ENCODE results near the gene LOXHD1.

Gene LOXHD1, protein sequence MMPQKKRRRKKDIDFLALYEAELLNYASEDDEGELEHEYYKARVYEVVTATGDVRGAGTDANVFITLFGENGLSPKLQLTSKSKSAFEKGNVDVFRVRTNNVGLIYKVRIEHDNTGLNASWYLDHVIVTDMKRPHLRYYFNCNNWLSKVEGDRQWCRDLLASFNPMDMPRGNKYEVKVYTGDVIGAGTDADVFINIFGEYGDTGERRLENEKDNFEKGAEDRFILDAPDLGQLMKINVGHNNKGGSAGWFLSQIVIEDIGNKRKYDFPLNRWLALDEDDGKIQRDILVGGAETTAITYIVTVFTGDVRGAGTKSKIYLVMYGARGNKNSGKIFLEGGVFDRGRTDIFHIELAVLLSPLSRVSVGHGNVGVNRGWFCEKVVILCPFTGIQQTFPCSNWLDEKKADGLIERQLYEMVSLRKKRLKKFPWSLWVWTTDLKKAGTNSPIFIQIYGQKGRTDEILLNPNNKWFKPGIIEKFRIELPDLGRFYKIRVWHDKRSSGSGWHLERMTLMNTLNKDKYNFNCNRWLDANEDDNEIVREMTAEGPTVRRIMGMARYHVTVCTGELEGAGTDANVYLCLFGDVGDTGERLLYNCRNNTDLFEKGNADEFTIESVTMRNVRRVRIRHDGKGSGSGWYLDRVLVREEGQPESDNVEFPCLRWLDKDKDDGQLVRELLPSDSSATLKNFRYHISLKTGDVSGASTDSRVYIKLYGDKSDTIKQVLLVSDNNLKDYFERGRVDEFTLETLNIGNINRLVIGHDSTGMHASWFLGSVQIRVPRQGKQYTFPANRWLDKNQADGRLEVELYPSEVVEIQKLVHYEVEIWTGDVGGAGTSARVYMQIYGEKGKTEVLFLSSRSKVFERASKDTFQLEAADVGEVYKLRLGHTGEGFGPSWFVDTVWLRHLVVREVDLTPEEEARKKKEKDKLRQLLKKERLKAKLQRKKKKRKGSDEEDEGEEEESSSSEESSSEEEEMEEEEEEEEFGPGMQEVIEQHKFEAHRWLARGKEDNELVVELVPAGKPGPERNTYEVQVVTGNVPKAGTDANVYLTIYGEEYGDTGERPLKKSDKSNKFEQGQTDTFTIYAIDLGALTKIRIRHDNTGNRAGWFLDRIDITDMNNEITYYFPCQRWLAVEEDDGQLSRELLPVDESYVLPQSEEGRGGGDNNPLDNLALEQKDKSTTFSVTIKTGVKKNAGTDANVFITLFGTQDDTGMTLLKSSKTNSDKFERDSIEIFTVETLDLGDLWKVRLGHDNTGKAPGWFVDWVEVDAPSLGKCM (N-terminal part only)

DNA sequence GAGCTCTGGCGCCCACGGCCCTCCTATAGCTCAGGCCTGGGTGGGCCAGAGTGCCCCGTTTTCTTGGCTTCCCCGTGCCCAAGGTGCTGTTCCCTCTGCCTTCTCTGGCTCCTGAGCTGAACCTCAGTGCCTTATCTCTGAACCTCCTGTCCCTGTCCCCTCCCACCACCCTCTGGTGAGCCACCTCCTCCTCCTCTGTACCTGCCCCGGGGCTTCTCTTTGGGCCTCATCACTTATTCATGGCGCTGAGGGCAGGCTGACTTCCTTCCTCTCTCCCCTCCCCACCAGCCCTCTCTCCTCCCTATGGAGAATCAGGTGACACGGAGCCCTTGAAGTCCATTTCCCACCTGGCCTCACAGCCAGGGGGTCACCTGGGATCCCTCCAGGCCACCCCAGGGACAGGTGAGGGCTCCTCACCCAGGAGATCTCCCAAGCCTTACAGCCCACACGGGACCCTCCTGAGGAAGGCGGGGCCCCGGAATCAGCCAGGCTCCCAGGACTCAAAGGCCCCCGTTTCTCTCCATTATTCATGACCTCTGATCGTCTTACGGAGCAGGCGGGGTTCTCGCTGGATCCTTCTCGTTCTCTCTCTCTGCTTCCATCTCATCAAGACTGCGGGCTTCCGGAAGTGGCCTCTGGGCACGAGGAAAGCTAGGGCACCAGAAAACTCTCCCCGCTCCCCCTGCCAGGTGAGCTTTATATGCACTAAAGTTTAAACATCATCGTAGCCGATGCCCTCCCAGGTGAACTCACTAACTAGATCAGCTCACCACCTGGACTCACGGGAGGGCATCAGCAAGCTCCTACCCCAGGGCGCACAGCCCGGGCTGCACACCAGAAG lies at the start of gene LOXHD1:
LOXHD1 (minus strand) TSS at position 106 of the 841 bp plus-strand sequence. CDS start 187 bp downstream, outside the sequence.
- peak; percentile 63 for DNase-seq (ENCODE audit: low read depth, low spot score)

DNA sequence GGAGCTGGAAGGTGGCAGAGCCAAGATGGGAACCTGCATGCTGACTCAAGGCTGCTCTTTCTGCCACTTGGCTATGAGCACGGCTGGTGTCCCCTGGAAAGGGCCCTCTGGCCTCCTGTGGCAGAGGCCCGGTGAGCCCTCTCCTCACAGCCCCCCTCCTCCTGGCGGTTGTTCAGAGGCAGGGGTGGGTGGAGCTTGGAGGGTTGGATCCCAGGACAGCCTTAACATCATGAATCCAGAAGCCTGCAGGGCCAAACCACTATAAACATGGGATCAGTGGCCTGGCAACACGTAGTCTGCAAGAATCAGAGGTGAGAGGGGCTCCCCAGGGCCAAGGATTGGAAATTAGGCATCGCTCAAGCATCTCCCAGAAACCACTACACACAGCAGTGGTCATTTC lies 48.5 kb upstream of the LOXHD1 start:
- DNase-seq (ENCODE audit: low read depth, low spot score) = peak; percentile 73

DNA sequence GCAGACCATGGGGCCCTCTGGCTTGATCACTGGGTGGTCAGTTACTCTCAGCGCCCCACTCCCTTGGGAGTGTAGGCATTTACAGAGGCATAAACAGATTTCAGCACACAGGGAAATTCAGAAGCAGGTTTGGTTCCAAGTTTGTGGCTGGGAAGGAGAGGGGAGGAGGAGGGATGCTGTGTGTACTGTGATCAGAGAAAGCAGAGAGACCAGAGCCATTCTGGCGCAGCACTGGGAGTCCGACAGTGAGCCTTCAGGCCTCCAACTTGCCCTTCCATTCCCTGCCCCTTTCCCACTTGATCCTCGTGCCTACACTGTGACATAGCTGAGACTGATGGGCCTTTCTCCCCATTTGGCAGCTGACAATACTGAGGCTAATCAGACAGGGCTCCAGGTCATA lies 47.8 kb upstream of the LOXHD1 start:
- no peak for DNase-seq (ENCODE audit: low read depth, low spot score)

DNA sequence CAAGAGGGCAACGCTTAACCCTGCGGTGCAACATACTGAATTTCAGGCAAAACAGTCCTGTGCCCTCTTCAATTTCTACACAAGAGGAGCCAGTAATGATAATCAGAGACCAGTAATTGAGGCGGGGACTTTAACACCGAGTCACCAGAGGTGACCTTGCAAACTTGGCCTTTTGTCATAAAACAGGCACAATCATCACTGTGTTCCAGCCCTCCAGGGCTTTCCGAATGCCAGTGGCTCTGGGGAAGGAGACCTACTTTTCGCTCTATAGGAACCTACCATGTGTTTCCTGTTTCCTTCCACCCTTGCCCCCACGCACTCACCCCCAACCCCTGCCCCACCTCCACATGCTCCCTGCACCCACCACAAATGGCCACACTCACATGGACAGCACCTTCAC lies 47.2 kb upstream of the LOXHD1 start:
- no peak for DNase-seq (ENCODE audit: low read depth, low spot score)

DNA sequence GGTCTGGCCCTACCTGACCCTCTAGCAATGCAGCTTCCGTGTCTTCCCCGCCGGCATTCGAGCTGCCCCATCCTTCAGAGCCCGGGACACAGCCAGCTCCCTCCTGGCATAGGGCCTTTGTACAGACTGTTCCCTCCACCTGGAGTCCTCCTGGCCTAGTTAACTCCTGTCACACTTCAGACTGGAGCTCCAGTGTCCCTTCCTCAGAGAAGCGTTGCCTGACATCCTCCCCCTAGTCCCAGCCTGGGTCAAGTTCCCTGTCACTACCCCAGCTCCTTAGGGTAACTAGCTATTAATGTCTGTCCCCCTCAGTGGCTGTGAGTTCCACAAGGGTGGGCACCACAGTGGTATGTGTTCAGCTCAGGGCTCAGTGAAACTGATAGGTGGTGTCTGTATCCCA lies 45.5 kb upstream of the LOXHD1 start:
- DNase-seq (ENCODE audit: low read depth, low spot score) = no peak

DNA sequence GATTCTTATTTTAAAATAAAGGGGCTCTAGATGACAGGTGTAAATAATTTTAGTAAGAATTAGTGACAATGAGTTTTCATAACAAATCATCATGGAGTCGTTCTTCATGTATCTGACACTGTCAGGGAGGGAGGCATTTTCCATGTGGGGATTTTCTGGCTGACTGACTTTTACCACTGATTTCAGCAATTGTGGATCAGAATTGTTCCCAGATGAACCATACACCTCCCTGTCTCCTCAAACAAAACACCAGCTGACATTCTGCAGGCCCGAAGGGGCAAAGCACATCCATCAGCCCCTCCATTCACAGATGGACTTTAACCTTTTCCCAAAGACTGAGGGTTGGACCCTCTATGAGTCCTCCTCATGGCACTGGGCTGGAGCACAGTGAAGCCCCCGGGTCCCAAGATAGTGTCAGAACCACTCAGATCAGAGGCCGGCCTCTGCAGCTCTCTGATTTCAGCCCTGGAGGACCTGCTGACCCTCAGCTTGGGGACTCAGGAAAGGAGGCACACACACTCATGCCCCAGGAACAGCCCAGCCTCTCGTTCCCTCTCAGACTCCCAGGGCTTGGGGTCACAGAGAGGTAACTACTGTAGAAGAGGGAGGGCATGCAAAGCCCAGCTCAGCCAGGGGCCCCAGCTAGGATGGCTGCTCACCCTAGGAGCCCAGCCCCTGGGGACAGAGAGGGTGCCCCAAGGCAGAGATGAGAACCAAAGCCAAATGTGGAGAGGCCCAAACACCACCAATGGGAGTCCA lies 43.2 kb upstream of the LOXHD1 start:
- DNase-seq (ENCODE audit: low read depth, low spot score) = no peak

DNA sequence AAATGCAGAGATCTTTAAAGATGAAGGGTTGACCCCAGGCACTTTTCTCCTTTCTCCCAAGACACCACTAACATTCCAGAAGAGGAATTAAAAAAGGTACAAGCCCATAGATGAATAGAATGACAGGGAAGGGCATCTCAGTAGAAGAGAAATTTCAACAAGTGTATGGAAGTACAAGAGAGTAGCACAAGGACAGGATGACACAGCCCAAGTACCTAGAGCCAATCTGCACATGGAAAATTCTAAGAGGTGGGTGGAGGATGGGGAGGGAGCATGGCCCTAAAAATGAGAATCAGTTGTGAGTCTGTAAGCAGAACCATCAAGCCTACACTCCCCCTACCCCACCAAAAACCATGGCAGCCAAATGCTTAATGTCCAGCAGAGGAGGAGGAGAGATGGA lies 39.7 kb upstream of the LOXHD1 start:
- DNase-seq (ENCODE audit: low read depth, low spot score) = no peak

DNA sequence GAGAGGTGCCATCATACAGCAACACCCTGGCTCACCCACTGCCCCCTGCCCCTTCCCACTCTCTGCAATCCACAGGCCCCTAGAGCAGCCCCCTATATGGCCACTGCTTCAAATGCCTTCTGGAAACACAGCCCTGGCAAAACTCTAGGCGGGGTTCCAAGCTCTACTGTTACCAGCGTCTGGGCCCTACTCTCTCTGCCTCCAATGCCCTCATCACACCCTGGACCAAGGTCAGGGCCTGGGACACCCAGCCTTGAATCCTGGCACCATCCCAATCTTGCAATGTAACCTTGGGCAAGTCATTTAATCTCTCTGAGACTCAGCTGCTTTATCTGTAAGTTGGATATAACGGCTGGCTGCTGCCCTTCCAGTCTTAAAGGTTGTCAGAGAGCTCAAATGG lies 39.2 kb upstream of the LOXHD1 start:
- DNase-seq (ENCODE audit: low read depth, low spot score) = no peak

DNA sequence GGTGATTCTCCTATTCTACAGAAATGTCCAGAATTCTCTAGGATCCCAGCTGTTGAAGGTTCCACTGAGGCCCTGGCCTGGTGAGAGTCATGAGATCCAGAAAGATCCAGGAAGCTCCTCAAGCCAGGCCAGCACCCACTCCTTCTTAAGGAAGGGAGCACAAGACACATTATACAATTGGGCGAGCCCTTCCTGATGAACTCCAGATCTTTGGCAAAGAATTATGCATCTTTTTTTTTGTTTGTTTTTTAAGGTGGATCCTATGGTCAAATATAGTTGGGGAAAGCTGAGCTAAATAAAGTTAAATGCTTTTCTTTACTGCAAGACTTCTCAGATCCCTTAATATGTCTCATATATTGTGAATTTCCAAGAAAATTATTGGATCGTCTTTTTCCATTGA lies 37.0 kb upstream of the LOXHD1 start:
- no peak for DNase-seq (ENCODE audit: low read depth, low spot score)

DNA sequence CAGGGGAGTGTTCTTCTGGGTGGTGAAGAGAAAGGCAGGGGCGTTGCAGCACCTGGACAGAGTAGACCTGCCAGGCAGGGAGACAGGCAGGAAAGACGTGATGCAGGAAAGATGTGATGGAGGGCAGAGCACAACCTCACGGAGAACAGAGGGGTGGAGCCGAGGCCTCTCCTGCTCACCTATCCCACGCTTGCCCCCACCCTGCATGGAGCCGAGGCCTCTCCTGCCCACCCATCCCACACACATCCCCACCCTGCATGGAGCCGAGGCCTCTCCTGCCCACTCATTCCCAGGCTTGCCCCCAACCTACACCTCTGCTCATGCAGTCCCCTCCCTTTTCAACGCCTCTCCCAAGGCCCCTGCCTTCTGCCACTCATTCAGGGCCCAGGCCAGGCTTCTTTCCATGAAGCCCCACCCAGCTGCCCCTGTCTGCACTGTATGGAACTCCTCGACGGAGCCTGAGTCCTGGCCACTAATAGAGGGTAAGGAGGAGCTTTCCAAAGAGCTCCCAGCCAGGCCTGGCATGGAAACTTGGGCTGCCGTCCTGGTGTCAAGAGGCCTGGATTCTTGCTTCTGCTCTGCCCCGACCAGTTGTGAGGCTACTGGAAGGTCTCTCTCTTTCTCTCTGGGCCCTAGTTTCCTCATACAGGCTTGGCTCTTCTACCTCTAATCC lies 32.0 kb upstream of the LOXHD1 start:
- DNase-seq (ENCODE audit: low read depth, low spot score) = no peak

DNA sequence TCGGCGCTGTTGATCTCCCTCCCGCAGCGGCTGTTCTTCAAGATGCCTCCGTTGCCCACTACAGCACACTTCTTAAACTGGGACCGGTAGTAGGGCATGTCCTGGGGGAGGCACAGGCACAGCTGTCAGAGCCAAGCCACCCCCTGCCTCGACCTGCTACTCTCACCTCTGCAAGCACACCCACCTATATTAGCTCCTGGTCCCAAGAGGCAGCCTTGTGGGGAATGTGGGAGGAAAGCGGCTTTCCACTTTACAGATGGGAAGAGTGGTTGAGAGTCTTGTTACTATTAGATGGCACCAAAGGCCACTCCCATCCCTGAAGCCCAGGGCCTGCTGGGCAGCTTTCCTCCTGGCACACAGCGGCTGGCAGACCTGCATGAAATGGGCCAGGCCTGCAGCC lies 29.2 kb upstream of the LOXHD1 start:
- no peak for DNase-seq (ENCODE audit: low read depth, low spot score)

DNA sequence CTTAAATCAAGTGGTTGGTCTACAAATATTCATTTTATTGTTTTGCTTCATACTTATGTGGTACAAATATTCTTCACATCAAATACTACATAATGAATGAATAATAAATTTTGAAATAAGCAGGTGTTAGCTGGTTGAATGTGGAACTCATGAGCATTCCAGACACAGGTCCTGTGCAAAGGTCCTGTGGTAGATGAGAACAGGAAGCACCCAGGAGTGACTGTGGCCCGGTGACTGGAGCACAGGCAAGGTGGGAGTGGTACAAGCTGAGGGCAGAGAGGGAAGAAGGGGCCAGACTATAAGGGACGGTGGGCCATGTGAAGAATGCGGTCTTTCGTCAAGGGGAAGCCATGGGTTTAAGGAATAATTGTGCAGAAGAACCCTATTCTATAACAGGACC lies 26.2 kb upstream of the LOXHD1 start:
- no peak for DNase-seq (ENCODE audit: low read depth, low spot score)

DNA sequence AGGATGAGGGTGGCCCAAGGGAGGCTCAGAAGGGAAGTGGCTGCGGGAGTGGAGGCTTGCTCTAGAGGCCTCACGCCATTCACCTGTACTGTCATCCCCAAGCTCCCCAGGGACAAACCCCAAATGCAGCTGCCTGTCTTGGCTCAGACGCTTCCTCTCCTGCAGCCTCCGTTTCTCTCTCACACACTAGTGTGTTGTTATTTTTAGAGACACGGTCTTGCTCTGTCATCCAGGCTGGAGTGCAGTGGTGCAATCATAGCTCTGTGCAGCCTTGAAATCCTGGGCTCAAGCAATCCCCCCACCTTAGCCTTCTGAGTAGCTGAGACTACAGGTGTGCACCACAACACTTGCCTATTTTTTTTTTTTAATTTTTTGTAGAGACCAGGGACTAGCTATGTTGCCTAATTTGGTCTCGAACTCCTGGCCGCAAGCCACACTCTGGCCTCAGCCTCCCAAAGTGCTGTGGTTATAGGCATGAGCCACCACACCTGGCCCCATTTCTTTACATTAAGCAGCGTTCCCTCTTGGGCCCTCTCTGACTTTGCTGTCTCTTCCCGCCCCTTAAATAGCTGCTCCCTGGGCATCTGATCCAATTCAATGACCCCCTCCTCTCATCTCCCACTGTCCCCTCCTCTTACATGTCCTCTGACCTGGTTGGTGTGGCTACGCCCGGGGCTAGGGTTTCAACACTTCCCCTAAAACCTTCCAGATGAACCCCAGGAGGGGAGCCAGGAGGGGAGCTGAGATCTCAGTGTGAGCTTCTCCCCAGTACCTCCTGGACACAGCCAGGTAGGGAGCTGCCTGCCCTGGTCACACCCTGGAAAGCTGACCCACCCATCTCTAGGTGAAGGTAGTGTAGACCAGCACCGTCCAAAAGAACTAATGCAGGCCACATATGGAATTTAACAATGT lies 24.0 kb upstream of the LOXHD1 start:
- DNase-seq (ENCODE audit: low read depth, low spot score) = no peak

DNA sequence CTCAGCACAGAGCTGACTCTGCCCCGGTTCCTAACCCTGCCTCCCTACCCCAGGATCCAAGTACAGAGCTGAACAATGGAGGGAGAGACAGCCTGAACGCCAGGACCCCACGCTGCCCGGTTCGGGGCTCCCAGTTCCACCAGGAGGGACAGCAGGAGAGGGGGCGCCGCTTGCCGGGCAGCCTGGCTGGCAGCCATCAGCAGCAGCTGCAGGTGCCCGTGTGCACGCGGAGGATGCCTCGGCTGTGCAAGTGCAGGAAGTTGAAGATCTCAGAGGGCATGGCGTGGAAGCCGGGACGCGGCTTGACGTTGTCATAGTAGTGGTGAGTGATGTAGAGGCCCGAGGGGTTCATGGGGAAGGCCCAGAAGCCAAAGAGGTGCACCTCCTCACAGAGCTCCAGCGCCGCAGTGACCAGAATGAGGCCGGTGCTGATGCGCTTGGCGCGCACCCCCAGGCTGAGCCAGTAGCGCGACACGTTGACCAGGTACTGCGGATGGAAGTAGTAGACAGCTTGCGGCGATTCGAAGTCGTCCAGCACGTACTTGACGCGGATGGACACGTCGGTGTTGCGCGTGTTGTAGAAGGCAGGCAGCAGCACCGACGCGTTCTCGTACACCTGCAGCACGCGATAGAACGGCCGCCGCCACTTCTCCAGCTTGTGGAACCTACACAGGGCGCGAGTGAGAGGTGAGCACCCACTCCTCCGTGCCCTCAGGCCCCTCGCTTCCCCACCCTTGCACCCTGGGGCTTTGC lies 23.0 kb upstream of the LOXHD1 start:
- DNase-seq (ENCODE audit: low read depth, low spot score) = no peak

DNA sequence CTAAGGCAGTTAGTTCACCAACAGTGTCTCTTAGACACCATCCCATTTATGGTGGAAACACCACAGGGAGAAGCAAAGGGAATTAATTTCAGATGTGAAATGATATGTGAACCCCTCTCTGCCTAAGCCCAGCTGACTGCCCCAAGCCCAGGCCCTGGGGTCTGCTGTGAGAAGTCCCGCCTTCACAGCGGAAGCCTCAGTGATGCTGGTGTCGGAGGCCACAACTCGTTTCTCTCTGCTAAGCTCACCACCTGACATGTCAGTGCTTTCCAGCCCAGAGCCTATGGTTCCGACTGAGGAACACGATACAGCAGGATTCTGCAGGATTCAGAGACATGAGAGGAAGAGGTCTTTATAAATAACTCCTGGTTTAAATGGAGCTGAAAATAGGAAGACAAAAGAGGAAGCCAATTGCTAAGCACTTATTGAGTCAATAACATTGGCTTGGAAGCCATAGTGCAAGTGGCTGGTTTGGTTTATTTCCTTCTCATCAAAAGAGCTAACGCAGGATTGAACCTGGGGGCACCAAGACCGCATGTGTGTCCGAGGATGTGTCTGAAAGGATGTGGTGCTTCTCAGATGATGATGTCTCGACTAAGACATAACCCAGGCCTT lies 21.9 kb upstream of the LOXHD1 start:
- DNase-seq (ENCODE audit: low read depth, low spot score) = no peak

DNA sequence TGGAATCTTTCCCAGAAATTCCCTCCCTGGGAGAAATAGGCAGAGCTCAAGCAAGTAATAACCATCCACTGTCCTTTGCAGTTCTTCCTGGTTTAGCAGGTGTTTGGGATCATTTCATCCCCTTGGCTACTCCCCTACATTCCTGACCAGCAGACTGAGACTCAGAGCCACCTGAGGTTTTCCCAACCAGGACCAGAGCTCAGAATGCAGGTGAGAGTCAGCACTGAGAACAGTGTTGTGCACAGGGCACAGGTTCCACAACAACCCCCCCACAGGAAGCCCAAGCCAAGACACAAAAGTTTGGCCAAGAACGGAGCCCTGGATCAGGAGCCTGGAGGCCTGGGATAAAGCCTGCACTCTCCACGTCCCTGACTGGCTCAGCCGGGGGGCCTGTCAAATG lies 21.0 kb upstream of the LOXHD1 start:
- no peak for DNase-seq (ENCODE audit: low read depth, low spot score)

DNA sequence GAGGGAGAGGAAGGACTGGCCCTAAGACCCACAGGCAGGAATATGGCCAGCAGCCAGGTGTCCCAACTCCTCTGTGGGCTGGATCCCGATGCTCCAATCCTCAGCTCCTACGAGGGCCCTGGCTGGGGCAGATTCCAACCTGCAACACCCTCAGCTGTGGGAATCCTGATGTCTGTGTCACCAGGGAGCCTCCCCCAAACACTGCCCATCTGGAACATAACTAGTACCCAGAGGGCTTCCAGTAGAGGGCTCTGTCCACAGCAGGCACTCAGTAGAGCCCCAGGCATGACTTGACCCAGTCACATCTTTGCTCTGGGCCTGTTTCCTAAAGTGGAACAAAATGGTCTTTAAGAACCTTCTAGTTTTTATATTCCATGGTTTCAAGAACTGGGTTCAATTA lies 20.6 kb upstream of the LOXHD1 start:
- peak; percentile 22 for DNase-seq (ENCODE audit: low read depth, low spot score)

Measured in ELF-1 (cell line).